ENCODE data around the gene SAFB. TPM values are rescaled to one million over a fixed set of nuclear protein-coding genes. Genes with fewer than 3 reads are reported as not detected.

SAFB gene
- total RNA-seq, 4 donors from 2014 or later, result 90.5 to 368 (median 185) TPM

GRCh38 chr19:5590151-5590864 lies 32.6 kb upstream of the SAFB start:
- intact Hi-C loops (cut with DNase I; ENCODE audit: low total_unique reads) (no loop called here), in situ Hi-C loops (cut with MboI; ENCODE audit: low pct_ligation_motif_present in 1 of 4, low pct_unique_long_range_greater_than_20kb in 1 of 4, low sequenced_read_pairs in 3 of 4) (loop anchor here in 1 of 4 donors (25.0 kb wide), 1 partner anchor 528 kb away; no protein-coding TSS in a partner anchor)
- H3K27me3 ChIP-seq, result no peaks in the 10 kb centered on the region
- H3K9me3 ChIP-seq, result no peaks in the 10 kb centered on the region
- WGBS, 2 donors (ENCODE audit: low coverage in 1 of 2), result 95% methylated on average over 22 of the region's 22 CpGs; no CpG with 5 or more reads in 1 of the 2 donors
- peaks cover 3 to 11% (median 8%) of the 10 kb centered on the region in 4 donors for H3K4me1 ChIP-seq
- H3K27ac ChIP-seq, result no peak overlapping the region
- TF ChIP-seq POLR2AphosphoS5 (IDR thresholded peaks at IDR 0.05) (no peak), POLR2A (IDR thresholded peaks at IDR 0.05) (no peak)
- H3K36me3 ChIP-seq, result peaks cover 0 to 78% (median 40%) of the 10 kb centered on the region in 4 donors
- no peak overlapping the region for H3K4me3 ChIP-seq
- DNase-seq, result no peak

DNA sequence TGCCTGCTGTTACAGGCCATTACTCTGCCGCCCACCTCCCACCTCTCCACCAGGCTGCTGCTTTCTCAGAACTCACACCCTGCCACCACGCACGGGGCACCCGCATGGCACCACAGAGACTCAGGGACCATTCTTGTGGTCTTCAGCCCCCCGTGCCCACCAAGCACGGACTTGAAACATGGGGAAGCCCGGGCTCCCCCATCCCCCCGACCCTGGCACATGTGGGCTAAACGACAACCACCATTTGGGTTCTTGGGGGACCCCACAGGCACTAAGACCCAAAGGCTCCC lies 32.1 kb upstream of the SAFB start:
- WGBS, 2 donors (ENCODE audit: low coverage in 1 of 2), result 96 to 100% methylated on average over 3 to 9 of the region's 9 CpGs

DNA sequence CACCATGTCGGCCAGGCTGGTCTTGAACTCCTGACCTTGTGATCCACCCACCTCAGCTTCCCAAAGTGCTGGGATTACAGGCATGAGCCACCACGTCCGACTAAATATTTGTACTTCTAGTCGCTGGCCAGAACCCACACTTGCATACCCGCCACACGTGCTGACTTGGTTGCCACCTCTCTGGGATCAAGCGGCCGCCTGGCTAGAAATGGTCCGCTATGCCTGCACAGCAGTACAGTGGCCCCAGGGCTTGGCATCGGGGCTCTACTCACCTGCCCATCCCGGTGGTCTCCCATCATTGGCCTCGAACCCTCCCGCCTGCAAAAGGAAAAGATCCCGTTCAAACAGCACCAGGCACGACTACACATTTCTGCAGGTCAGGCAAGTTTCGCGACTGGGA lies 31.4 kb upstream of the SAFB start:
- Histone ChIP-seq H3K27ac (no peak overlapping the region), H3K36me3 (peaks cover 0 to 88% (median 45%) of the 10 kb centered on the region in 4 donors), H3K4me3 (no peak overlapping the region), H3K27me3 (no peaks in the 10 kb centered on the region), H3K4me1 (peaks cover 0 to 1% (median under 1%) of the 10 kb centered on the region in 4 donors), H3K9me3 (no peaks in the 10 kb centered on the region)
- 95 to 98% methylated on average over 9 to 17 of the region's 17 CpGs for WGBS, 2 donors (ENCODE audit: low coverage in 1 of 2)
- DNase-seq, result no peak
- TF ChIP-seq EP300 (IDR thresholded peaks at IDR 0.05; ENCODE audit: low read depth) (no peak), POLR2A (IDR thresholded peaks at IDR 0.05) (no peak)
- TF ChIP-seq, protein P1, sequence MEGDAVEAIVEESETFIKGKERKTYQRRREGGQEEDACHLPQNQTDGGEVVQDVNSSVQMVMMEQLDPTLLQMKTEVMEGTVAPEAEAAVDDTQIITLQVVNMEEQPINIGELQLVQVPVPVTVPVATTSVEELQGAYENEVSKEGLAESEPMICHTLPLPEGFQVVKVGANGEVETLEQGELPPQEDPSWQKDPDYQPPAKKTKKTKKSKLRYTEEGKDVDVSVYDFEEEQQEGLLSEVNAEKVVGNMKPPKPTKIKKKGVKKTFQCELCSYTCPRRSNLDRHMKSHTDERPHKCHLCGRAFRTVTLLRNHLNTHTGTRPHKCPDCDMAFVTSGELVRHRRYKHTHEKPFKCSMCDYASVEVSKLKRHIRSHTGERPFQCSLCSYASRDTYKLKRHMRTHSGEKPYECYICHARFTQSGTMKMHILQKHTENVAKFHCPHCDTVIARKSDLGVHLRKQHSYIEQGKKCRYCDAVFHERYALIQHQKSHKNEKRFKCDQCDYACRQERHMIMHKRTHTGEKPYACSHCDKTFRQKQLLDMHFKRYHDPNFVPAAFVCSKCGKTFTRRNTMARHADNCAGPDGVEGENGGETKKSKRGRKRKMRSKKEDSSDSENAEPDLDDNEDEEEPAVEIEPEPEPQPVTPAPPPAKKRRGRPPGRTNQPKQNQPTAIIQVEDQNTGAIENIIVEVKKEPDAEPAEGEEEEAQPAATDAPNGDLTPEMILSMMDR (IDR thresholded peaks at IDR 0.05), result no peak
- in situ Hi-C loops (cut with MboI; ENCODE audit: low pct_ligation_motif_present in 1 of 4, low pct_unique_long_range_greater_than_20kb in 1 of 4, low sequenced_read_pairs in 3 of 4), result loop anchor here in 1 of 4 donors (25.0 kb wide), 1 partner anchor 529 kb away; no protein-coding TSS in a partner anchor
- intact Hi-C loops (cut with DNase I; ENCODE audit: low total_unique reads), result no loop called here

More for the DNA sequence above, 32.1 kb upstream of the SAFB start:
- Histone ChIP-seq H3K36me3 (peaks cover 0 to 82% (median 42%) of the 10 kb centered on the region in 4 donors), H3K9me3 (no peaks in the 10 kb centered on the region), H3K4me1 (peaks cover 3 to 8% (median 5%) of the 10 kb centered on the region in 4 donors), H3K27ac (no peak overlapping the region), H3K4me3 (no peak overlapping the region), H3K27me3 (no peaks in the 10 kb centered on the region)
- DNase-seq, result no peak
- in situ Hi-C loops (cut with MboI; ENCODE audit: low pct_ligation_motif_present in 1 of 4, low pct_unique_long_range_greater_than_20kb in 1 of 4, low sequenced_read_pairs in 3 of 4), result loop anchor here in 1 of 4 donors (25.0 kb wide), 1 partner anchor 529 kb away; no protein-coding TSS in a partner anchor
- intact Hi-C loops (cut with DNase I; ENCODE audit: low total_unique reads), result no loop called here
- TF ChIP-seq POLR2A (IDR thresholded peaks at IDR 0.05), result no peak
- TF ChIP-seq, protein P1 (IDR thresholded peaks at IDR 0.05), result no peak
- no peak for TF ChIP-seq POLR2AphosphoS5 (IDR thresholded peaks at IDR 0.05)
- no peak for TF ChIP-seq EP300 (IDR thresholded peaks at IDR 0.05; ENCODE audit: low read depth)

DNA sequence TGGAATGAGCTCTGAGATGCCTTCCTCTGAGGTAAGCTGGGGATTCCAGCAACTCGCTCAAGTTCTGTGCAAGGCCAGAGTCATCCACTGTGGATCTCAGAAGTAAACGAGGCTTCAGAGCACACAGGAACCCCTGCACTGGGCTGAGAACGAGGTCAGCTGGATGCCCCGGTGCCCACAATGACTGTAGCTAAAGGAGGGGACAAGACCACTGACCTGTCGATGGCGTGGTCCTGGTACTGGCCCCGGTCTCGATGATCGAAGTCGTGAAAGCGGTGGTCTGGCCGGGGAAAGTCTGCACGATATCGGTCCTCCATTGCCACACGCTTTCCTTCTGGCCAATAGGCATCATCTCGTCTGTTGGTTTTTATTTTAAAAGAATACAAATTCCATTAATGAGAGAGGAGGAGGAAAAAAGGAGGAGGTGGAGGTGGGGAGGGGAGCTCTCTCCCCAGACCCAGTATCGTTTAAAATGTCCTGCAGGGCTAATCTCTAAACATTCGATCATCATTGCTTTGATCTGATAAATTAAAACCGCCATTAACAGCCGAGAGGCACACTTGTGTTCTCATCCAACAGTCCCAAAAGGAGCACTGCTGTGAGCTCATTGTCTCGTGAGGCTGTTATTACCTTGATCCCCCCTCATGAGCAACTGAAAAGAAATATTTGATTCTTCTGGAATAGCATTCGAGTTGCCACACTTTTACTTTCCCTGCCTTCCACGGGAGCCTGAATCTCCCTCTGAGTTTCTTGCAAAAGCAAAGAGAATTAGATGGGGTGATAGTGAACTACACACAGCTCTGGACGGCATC lies 30.1 kb upstream of the SAFB start:
- peaks cover 0 to 95% (median 49%) of the 10 kb centered on the region in 4 donors for H3K36me3 ChIP-seq
- intact Hi-C loops (cut with DNase I; ENCODE audit: low total_unique reads) (no loop called here), in situ Hi-C loops (cut with MboI; ENCODE audit: low pct_ligation_motif_present in 1 of 4, low pct_unique_long_range_greater_than_20kb in 1 of 4, low sequenced_read_pairs in 3 of 4) (loop anchor here in 1 of 4 donors (25.0 kb wide), 1 partner anchor 530 kb away; no protein-coding TSS in a partner anchor)
- no peak overlapping the region for H3K27ac ChIP-seq
- H3K27me3 ChIP-seq, result no peaks in the 10 kb centered on the region
- H3K4me1 ChIP-seq, result no peaks in the 10 kb centered on the region
- no peak overlapping the region for H3K4me3 ChIP-seq
- no peak for DNase-seq
- TF ChIP-seq POLR2A (IDR thresholded peaks at IDR 0.05), result no peak
- no peak for TF ChIP-seq EP300 (IDR thresholded peaks at IDR 0.05; ENCODE audit: low read depth)
- TF ChIP-seq, protein P1 (IDR thresholded peaks at IDR 0.05), result no peak
- TF ChIP-seq POLR2AphosphoS5 (IDR thresholded peaks at IDR 0.05), result no peak
- no peaks in the 10 kb centered on the region for H3K9me3 ChIP-seq
- 90 to 91% methylated on average over 20 to 24 of the region's 24 CpGs for WGBS, 2 donors (ENCODE audit: low coverage in 1 of 2)

All from transverse colon (tissue), 4 donors.